HG03521 (cell line): ENCODE measurements around the gene ADAM20.
A peak's percentile ranks its signal among the peaks of the same experiment; 100 is the strongest.
"Not testable (repeated sequence)": the region's sequence is repeated elsewhere in the genome, so short reads cannot be mapped to it uniquely, and the experiment has no call there.

ENCODE experiments used
- ATAC-seq: cut with Tn5 transposase; IDR thresholded peaks from one replicate; pipeline ENCODE4 v1.9.1; 2021; ENCODE audit warnings: mild to moderate bottlenecking, moderate library complexity; ENCODE audit not compliant: unreplicated experiment

The ADAM20 gene

GRCh38 chr14:70534904-70535303 lies at the start of gene ADAM20:
TSS of gene ADAM20 (minus strand) at chr14:70535004. CDS start at chr14:70524757, 10,247 bp downstream.
- ATAC-seq = no peak

GRCh38 chr14:70576891-70577290 lies 42.1 kb upstream of the ADAM20 start:
- no peak for ATAC-seq

- no peak for ATAC-seq
These were observed 38.2 kb upstream of the ADAM20 start for GRCh38 chr14:70573050-70573449.

GRCh38 chr14:70571139-70571538 lies 36.3 kb upstream of the ADAM20 start:
- no peak for ATAC-seq

- peak; percentile 43 for ATAC-seq
These were observed 33.0 kb upstream of the ADAM20 start for GRCh38 chr14:70567791-70568190.

GRCh38 chr14:70563869-70564268 lies 29.1 kb upstream of the ADAM20 start:
- ATAC-seq = no peak

GRCh38 chr14:70563417-70563816 lies 28.6 kb upstream of the ADAM20 start:
- ATAC-seq = no peak

- no peak for ATAC-seq
These were observed 23.6 kb upstream of the ADAM20 start for GRCh38 chr14:70558356-70558755.

GRCh38 chr14:70555890-70556289 lies 21.1 kb upstream of the ADAM20 start:
- ATAC-seq = no peak

- no peak for ATAC-seq
These were observed 3.3 kb upstream of the ADAM20 start for GRCh38 chr14:70538087-70538486.

GRCh38 chr14:70536830-70537229 lies 2.0 kb upstream of the ADAM20 start:
- ATAC-seq = no peak

GRCh38 chr14:70530417-70530816 lies 4.4 kb downstream of the ADAM20 start:
- no peak for ATAC-seq

GRCh38 chr14:70527501-70528105 lies 7.2 kb downstream of the ADAM20 start:
- ATAC-seq = no peak

GRCh38 chr14:70525691-70526090 lies 9.1 kb downstream of the ADAM20 start:
- ATAC-seq = no peak

- no peak for ATAC-seq
These were observed 19.0 kb downstream of the ADAM20 start for GRCh38 chr14:70515811-70516210.

- ATAC-seq = no peak
These were observed 20.4 kb downstream of the ADAM20 start for GRCh38 chr14:70514168-70515069.

- no peak for ATAC-seq
These were observed 36.6 kb downstream of the ADAM20 start for GRCh38 chr14:70498191-70498590.

- ATAC-seq = no peak
These were observed 45.1 kb downstream of the ADAM20 start for GRCh38 chr14:70489579-70490200.

- not testable (repeated sequence) for ATAC-seq
These were observed 57.3 kb downstream of the ADAM20 start for GRCh38 chr14:70477356-70478105.

GRCh38 chr14:70475459-70475858 lies 59.3 kb downstream of the ADAM20 start:
- not testable (repeated sequence) for ATAC-seq

- no peak for ATAC-seq
These were observed 61.0 kb downstream of the ADAM20 start for GRCh38 chr14:70473825-70474224.
